Sigmoid colon (tissue), 7 donors: ENCODE data around the gene GDA. TPM values are rescaled to one million over a fixed set of nuclear protein-coding genes. Genes with fewer than 3 reads are reported as not detected.
A peak's percentile ranks its signal among the peaks of the same experiment; 100 is the strongest.

Experiments
- DNase-seq: peaks from one replicate; pipeline ENCODE4 v3.0.0-alpha.2; 2019
- H3K27ac ChIP-seq, 4 donors: fragments of 200-600 bp; sonication (generic); one replicate each; pipeline ENCODE4 v1.5.1; 2016 to 2019; ENCODE audit warnings: mild to moderate bottlenecking in 1 of 4
- H3K27me3 ChIP-seq, 3 donors: fragments of 200-600 bp; sonication (generic); one replicate each; pipeline ENCODE4 v1.5.1; 2019; ENCODE audit warnings: mild to moderate bottlenecking in 1 of 3
- H3K36me3 ChIP-seq, 4 donors: fragments of 200-600 bp; sonication (generic); one replicate each; pipeline ENCODE4 v1.5.1; 2016 to 2019
- H3K4me1 ChIP-seq, 4 donors: fragments of 200-600 bp; sonication (generic); one replicate each; pipeline ENCODE4 v1.5.1; 2017 to 2019
- H3K4me3 ChIP-seq, 4 donors: fragments of 200-600 bp; sonication (generic); one replicate each; pipeline ENCODE4 v1.5.1; 2017 to 2019; ENCODE audit warnings: mild to moderate bottlenecking in 2 of 4, moderate library complexity in 1 of 4
- H3K9me3 ChIP-seq, 4 donors: fragments of 200-600 bp in 3 of 4; sonication (generic) in 3 of 4; one replicate each; pipeline versions ENCODE4 v1.5.1 to v1.6.1; 2013 to 2019
- EP300 ChIP-seq, 4 donors: sonication (generic); formaldehyde crosslinking; IDR thresholded peaks; one replicate each; pipeline ENCODE4 v1.6.1; 2017; ENCODE audit warnings: antibody characterized with exemption in 4 of 4
- POLR2A ChIP-seq, 2 donors: fragments of 450-650 bp; IDR thresholded peaks; one replicate each; pipeline ENCODE4 v1.6.1; 2016; ENCODE audit warnings: antibody characterized with exemption in 2 of 2, mild to moderate bottlenecking in 2 of 2, moderate library complexity in 2 of 2
- POLR2AphosphoS5 ChIP-seq, 4 donors: sonication (generic); formaldehyde crosslinking; IDR thresholded peaks; one replicate each; pipeline ENCODE4 v1.6.1; 2017; ENCODE audit warnings: antibody characterized with exemption in 4 of 4
- WGBS, 2 donors: extraction: QIAGEN DNeasy Blood & Tissue Kit; methylation state at CpG; one replicate each; pipeline ENCODE4 v1.1.7; 2013; 5-methylcytosine and 5-hydroxymethylcytosine counted together
- intact Hi-C: fragments of 100-400 bp; cut with DNase I; formaldehyde crosslinking; loops from one replicate; pipeline ENCODE4 v1.15.1; 2023
- polyA plus RNA-seq, 3 donors: library from polyadenylated mRNA; stranded (reverse); fragments of 200-250 nt; gene quantifications; one replicate each; pipeline ENCODE4 v1.2.3, GENCODE V29; 2013
- total RNA-seq, 4 donors: library from RNA; depleted of rRNA; stranded (reverse); fragments of >200 nt; gene quantifications; one replicate each; pipeline ENCODE4 v1.1.0, GENCODE V29; 2016
- TF ChIP-seq, protein P1 (sequence below), 4 experiments: fragments of 450-650 bp in 3 of 4; fragments of 200-600 bp in 1 of 4; IDR thresholded peaks; one replicate each; pipeline ENCODE4 v1.5.1; 2016 to 2019; ENCODE audit warnings: antibody characterized with exemption in 4 of 4, mild to moderate bottlenecking in 3 of 4, moderate library complexity in 2 of 4
- donor health status: healthy with polysubstance abuse.
- donor health status: Bipolar disorder and iron deficiency.
- donor health status: healthy.

Gene GDA
- total RNA-seq (under 1 TPM in 2 of 4 donors, not detected in 2; under 0.01 to 0.27 TPM), polyA plus RNA-seq (10 to 100 TPM; 16.0 to 63.1 (median 22.8) TPM)

DNA sequence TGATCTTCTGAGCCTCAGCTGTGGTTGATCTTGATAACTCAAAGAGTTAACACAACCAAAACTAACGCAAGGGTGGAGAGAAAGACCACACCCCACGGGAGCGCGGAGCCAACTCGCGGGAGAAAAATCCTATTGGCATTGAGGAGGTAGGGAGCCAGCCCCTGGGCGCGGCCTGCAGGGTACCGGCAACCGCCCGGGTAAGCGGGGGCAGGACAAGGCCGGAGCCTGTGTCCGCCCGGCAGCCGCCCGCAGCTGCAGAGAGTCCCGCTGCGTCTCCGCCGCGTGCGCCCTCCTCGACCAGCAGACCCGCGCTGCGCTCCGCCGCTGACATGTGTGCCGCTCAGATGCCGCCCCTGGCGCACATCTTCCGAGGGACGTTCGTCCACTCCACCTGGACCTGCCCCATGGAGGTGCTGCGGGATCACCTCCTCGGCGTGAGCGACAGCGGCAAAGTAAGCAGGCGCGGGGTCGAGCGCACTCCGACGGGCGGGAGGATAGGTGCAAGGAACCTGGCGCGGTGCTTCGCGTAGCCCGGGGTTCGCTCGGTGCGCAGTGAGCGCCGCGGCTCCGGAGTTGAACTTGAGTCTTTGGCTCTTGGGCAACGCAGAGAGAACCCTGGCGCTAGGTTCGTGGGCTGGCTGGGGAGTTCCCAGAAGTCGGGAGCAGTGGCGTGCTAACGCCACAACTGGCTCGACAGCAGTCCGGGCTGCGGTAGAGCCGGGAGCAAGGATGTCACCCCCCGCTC, at the start of gene GDA:
TSS of gene GDA (plus strand) at position 210 of the 745 bp plus-strand sequence. CDS start at position 330, 120 bp downstream.
- Histone ChIP-seq H3K36me3 (no peaks in the 10 kb centered on the region), H3K27me3 (peaks cover 4 to 42% (median 13%) of the 10 kb centered on the region in 3 donors), H3K27ac (no peak within 1 kb of the TSS), H3K9me3 (no peaks in the 10 kb centered on the region), H3K4me1 (peaks cover 0 to 7% (median 6%) of the 10 kb centered on the region in 4 donors), H3K4me3 (peak within 1 kb of the TSS in 2 of 4 donors; percentile 13 to 20)
- TF ChIP-seq POLR2AphosphoS5 (IDR thresholded peaks at IDR 0.05) (no peak), EP300 (IDR thresholded peaks at IDR 0.05) (no peak), POLR2A (IDR thresholded peaks at IDR 0.05) (no peak)
- TF ChIP-seq, protein P1, sequence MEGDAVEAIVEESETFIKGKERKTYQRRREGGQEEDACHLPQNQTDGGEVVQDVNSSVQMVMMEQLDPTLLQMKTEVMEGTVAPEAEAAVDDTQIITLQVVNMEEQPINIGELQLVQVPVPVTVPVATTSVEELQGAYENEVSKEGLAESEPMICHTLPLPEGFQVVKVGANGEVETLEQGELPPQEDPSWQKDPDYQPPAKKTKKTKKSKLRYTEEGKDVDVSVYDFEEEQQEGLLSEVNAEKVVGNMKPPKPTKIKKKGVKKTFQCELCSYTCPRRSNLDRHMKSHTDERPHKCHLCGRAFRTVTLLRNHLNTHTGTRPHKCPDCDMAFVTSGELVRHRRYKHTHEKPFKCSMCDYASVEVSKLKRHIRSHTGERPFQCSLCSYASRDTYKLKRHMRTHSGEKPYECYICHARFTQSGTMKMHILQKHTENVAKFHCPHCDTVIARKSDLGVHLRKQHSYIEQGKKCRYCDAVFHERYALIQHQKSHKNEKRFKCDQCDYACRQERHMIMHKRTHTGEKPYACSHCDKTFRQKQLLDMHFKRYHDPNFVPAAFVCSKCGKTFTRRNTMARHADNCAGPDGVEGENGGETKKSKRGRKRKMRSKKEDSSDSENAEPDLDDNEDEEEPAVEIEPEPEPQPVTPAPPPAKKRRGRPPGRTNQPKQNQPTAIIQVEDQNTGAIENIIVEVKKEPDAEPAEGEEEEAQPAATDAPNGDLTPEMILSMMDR (IDR thresholded peaks at IDR 0.05) = no peak
- intact Hi-C loops = no loop called here
- no peak for DNase-seq
- 2% methylated on average over 70 of the region's 70 CpGs for WGBS, 2 donors

DNA sequence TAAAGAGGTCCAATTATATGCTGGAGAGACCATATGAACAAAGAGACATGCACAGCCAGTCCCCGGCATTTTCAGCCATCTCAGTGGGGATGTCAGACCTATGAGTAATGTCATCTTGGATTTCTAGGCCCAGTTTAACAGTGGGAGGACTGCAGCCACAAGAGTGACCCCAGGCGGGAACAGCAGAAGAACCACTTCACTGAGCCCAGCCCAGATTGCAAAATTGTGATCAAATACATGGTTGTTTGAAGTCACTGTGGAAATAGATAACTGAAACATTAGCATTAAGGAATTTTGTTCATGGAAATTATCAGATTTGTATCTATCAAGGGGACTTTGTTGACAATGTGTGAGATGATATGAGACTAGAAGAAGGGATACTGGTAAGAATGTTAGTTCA, 46.7 kb upstream of the GDA start:
- no peaks in the 10 kb centered on the region for H3K27me3 ChIP-seq
- H3K9me3 ChIP-seq = no peaks in the 10 kb centered on the region
- intact Hi-C loops = no loop called here
- TF ChIP-seq, protein P1 (IDR thresholded peaks at IDR 0.05) = no peak
- TF ChIP-seq POLR2A (IDR thresholded peaks at IDR 0.05) = no peak
- no peak for TF ChIP-seq POLR2AphosphoS5 (IDR thresholded peaks at IDR 0.05)
- TF ChIP-seq EP300 (IDR thresholded peaks at IDR 0.05) = no peak
- no peak overlapping the region for H3K27ac ChIP-seq
- no peak overlapping the region for H3K4me3 ChIP-seq
- no peaks in the 10 kb centered on the region for H3K36me3 ChIP-seq
- no peaks in the 10 kb centered on the region for H3K4me1 ChIP-seq
- DNase-seq = no peak
- 93 to 95% methylated on average over 2 of the region's 2 CpGs for WGBS, 2 donors

DNA sequence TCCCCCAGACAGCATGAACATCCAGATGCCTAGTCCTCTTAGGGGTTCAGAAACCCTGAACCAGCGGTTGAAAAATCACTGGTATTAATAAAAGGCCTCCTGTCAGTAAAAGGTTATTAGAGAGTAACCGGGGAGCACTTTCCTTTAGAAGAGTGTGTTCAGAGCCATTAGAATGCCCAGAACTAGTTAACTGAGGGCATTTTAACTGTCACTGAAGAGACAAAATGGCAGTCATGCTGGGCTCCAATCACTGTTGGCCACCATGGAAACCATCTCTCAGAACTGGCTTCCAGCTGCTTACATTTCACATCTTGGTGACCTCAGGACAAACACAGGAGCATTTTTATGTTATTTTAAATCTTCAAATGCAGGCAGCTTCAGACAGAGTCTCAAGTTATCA, 36.2 kb upstream of the GDA start:
- Histone ChIP-seq H3K4me1 (no peaks in the 10 kb centered on the region), H3K27me3 (no peaks in the 10 kb centered on the region), H3K4me3 (no peak overlapping the region), H3K36me3 (no peaks in the 10 kb centered on the region), H3K9me3 (no peaks in the 10 kb centered on the region), H3K27ac (no peak overlapping the region)
- intact Hi-C loops = no loop called here
- TF ChIP-seq EP300 (IDR thresholded peaks at IDR 0.05) = no peak
- TF ChIP-seq POLR2AphosphoS5 (IDR thresholded peaks at IDR 0.05) = no peak
- TF ChIP-seq POLR2A (IDR thresholded peaks at IDR 0.05) = no peak
- TF ChIP-seq, protein P1 (IDR thresholded peaks at IDR 0.05) = no peak
- WGBS, 2 donors = 93% methylated on average over 2 of the region's 2 CpGs
- no peak for DNase-seq

DNA sequence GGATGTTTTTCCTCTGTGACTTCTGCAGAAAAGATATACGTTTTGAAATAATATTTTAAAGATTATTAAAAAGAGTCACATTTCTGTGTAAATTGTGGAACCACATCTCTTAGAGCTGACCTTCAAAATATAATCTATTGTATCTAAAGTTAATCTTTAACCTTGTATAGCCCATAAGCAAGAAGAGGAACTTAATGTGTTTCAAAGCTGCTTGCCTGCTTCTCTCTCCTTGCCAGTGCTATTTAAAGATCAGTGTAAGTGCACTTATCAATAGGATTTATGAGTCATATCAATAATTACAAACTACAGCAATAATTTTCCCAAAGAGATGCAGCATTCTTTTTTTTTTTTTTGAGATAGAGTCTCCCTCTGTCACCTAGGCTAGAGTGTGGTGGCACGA, 29.4 kb upstream of the GDA start:
- DNase-seq = no peak
- Histone ChIP-seq H3K9me3 (no peaks in the 10 kb centered on the region), H3K4me3 (no peak overlapping the region), H3K36me3 (no peaks in the 10 kb centered on the region), H3K27me3 (no peaks in the 10 kb centered on the region), H3K4me1 (no peaks in the 10 kb centered on the region), H3K27ac (no peak overlapping the region)
- WGBS, 2 donors = 18 to 71% methylated on average over 2 of the region's 2 CpGs
- intact Hi-C loops = no loop called here
- TF ChIP-seq, protein P1 (IDR thresholded peaks at IDR 0.05) = no peak
- no peak for TF ChIP-seq POLR2A (IDR thresholded peaks at IDR 0.05)
- TF ChIP-seq POLR2AphosphoS5 (IDR thresholded peaks at IDR 0.05) = no peak
- TF ChIP-seq EP300 (IDR thresholded peaks at IDR 0.05) = no peak
